Motor neuron (in vitro differentiated cells): ENCODE measurements around the gene OOEP. TPM values are rescaled to one million over a fixed set of nuclear protein-coding genes. Genes with fewer than 3 reads are reported as not detected.
"Not testable (repeated sequence)": the region's sequence is repeated elsewhere in the genome, so short reads cannot be mapped to it uniquely, and the experiment has no call there.

Source experiments
- ATAC-seq, 8 experiments: fragments of 200-7000 bp; cut with Tn5 transposase; replicated peaks in 6 of 8; 2 replicates each; pipeline ENCODE4 v1.8.0; 2021; ENCODE audit warnings: mild to moderate bottlenecking in 8 of 8, moderate library complexity in 8 of 8
- H3K27ac ChIP-seq, 2 donors: fragments of 250-450 bp; sonication (Bioruptor Pico); 2 replicates each; pipeline ENCODE4 v1.9.0; 2021; ENCODE audit warnings: antibody characterized with exemption in 2 of 2, mild to moderate bottlenecking in 2 of 2, moderate library complexity in 1 of 2
- H3K4me1 ChIP-seq, 2 donors: fragments of 250-450 bp; sonication (Bioruptor Pico); replicated peaks in 1 of 2; 2 replicates each; pipeline ENCODE4 v1.6.1; 2021; ENCODE audit warnings: antibody characterized with exemption in 2 of 2, mild to moderate bottlenecking in 2 of 2, moderate library complexity in 1 of 2
- H3K4me3 ChIP-seq, 5 donors: fragments of 250-450 bp; sonication (Bioruptor Pico); 2 replicates each; pipeline ENCODE4 v1.9.0; 2021; ENCODE audit warnings: antibody characterized with exemption in 5 of 5, mild to moderate bottlenecking in 5 of 5, moderate library complexity in 4 of 5
- WGBS, 10 experiments: fragments of 450-650 bp; shearing (Covaris generic); methylation state at CpG; one replicate each; pipeline ENCODE4 v1.0.0; 2022; 5-methylcytosine and 5-hydroxymethylcytosine counted together
- in situ Hi-C, 9 experiments: fragments of 400-800 bp; cut with MboI; loops; one replicate each; pipeline ENCODE4 v1.15.0; 2021; ENCODE audit warnings: low sequenced_read_pairs in 9 of 9, low pct_unique_long_range_greater_than_20kb in 2 of 9; ENCODE audit not compliant: unreplicated experiment in 9 of 9
- total RNA-seq, 8 experiments: library from RNA; unstranded; fragments of 300-600 nt; gene quantifications; 2 replicates each; pipeline versions ENCODE4 v1.2.3 to v1.2.4, GENCODE V29; 2022

OOEP gene
- total RNA-seq, 8 experiments from 2014 or later, result not detected

- in situ Hi-C loops, result no loop called here
- ATAC-seq, result peak in 2 of 8 experiments; percentile 63 to 71
Measured at GRCh38 chr6:73382462-73383113, 12.9 kb upstream of the OOEP start.

DNA sequence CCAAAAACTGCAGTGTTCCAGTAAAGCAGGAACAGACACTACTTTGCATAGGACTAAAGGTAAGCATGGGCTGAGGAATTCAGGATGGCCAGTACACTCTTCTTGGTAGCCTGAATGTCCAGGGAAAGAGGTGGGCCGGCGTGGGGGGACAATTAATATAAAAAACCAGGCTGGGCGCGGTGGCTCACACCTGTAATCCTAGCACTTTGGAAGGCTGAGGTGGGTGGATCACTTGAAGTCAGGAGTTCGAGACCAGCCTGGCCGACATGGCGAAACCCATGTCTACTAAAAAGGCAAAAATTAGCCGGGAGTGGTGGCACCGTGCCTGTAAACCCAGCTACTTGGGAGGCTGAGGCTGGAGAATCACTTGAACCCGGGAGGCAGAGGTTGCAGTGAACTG, 11.8 kb upstream of the OOEP start:
- 40 to 100% (median 87%) methylated on average over 1 to 9 of the region's 10 CpGs; no CpG with 5 or more reads in 3 of the 10 experiments for WGBS, 10 experiments
- H3K27ac ChIP-seq, H3K4me3 ChIP-seq, H3K4me1 ChIP-seq, ATAC-seq, in situ Hi-C loops: not testable (repeated sequence)

More at GRCh38 chr6:73382462-73383113, 12.9 kb upstream of the OOEP start:
- no peak overlapping the region for H3K27ac ChIP-seq
- WGBS, 10 experiments, result 53 to 100% (median 90%) methylated on average over 1 to 4 of the region's 6 CpGs; no CpG with 5 or more reads in 1 of the 10 experiments
- no peaks in the 10 kb centered on the region for H3K4me1 ChIP-seq
- H3K4me3 ChIP-seq, result no peak overlapping the region

DNA sequence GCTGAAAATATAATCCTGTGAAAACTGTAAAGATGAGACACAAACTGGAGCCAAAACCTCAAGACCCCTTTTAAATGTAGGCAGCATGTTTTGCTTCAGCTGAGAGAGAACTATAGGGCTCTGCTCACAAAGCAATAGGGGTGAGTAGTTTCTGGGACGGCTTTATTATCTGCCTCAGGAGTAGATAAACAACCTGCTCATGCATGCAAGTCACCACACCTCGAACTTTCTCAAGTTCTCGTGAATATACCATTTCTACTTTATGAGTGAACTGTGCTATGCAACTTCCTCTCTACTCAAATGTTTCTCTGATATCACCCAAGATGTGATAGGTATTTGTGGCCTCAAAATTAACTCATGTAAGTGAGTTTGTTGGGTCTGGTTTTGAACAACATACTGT, 7.5 kb upstream of the OOEP start:
- no peak overlapping the region for H3K4me3 ChIP-seq
- H3K27ac ChIP-seq, result no peak overlapping the region
- in situ Hi-C loops, result no loop called here
- no peaks in the 10 kb centered on the region for H3K4me1 ChIP-seq
- WGBS, 10 experiments, result 30 to 100% (median 76%) methylated on average over 1 to 3 of the region's 3 CpGs; no CpG with 5 or more reads in 1 of the 10 experiments
- ATAC-seq, result no peak

GRCh38 chr6:73375216-73375615, 5.5 kb upstream of the OOEP start:
- in situ Hi-C loops, result no loop called here
- WGBS, 10 experiments, result 60 to 100% (median 83%) methylated on average over 1 of the region's 1 CpG; no CpG with 5 or more reads in 6 of the 10 experiments
- ATAC-seq, result no peak

GRCh38 chr6:73372516-73372915, 2.8 kb upstream of the OOEP start:
- 50 to 100% (median 86%) methylated on average over 1 to 7 of the region's 10 CpGs; no CpG with 5 or more reads in 1 of the 10 experiments for WGBS, 10 experiments
- in situ Hi-C loops, result no loop called here
- no peak overlapping the region for H3K27ac ChIP-seq
- no peak overlapping the region for H3K4me3 ChIP-seq
- no peak for ATAC-seq
- H3K4me1 ChIP-seq, result no peaks in the 10 kb centered on the region

More at GRCh38 chr6:73375216-73375615, 5.5 kb upstream of the OOEP start:
- H3K27ac ChIP-seq, result no peak overlapping the region
- H3K4me3 ChIP-seq, result no peak overlapping the region
- no peaks in the 10 kb centered on the region for H3K4me1 ChIP-seq

- in situ Hi-C loops, result no loop called here
- H3K4me1 ChIP-seq, result no peaks in the 10 kb centered on the region
- no peak overlapping the region for H3K27ac ChIP-seq
- ATAC-seq, result no peak
- 66 to 100% (median 91%) methylated on average over 1 to 4 of the region's 4 CpGs; no CpG with 5 or more reads in 2 of the 10 experiments for WGBS, 10 experiments
- H3K4me3 ChIP-seq, result no peak overlapping the region
Measured at GRCh38 chr6:73371984-73372383, 2.3 kb upstream of the OOEP start.

- Histone ChIP-seq H3K4me3 (no peak overlapping the region), H3K27ac (no peak overlapping the region), H3K4me1 (no peaks in the 10 kb centered on the region)
- in situ Hi-C loops, result no loop called here
- no peak for ATAC-seq
- WGBS, 10 experiments, result 57 to 93% (median 89%) methylated on average over 3 to 14 of the region's 14 CpGs; no CpG with 5 or more reads in 3 of the 10 experiments
Measured at GRCh38 chr6:73369157-73369556, 540 bp downstream of the OOEP start.

DNA sequence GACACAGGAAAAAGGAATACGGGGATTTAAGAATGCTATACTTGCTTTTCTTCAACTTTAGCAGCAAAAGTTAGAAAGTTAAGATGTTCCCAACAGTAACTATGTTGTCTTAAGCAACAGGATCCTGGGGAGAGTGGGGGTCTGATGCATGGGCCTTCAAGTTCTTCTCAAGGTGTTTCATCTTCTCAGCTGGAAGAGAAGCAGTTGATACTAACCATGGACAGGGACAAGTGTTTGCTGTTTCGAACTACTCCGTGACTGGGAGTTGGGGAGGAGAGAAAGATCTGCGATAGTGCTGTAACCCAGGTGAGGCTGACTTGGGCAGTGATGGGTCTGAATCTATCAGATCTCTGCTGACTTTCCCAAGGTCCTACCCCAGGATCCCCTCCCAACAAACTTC, 1.0 kb downstream of the OOEP start:
- 17 to 100% (median 87%) methylated on average over 1 to 4 of the region's 4 CpGs; no CpG with 5 or more reads in 1 of the 10 experiments for WGBS, 10 experiments

GRCh38 chr6:73367761-73368355, 1.8 kb downstream of the OOEP start:
- in situ Hi-C loops, result no loop called here
- ATAC-seq, result no peak
- Histone ChIP-seq H3K4me1 (no peaks in the 10 kb centered on the region), H3K4me3 (no peak overlapping the region), H3K27ac (no peak overlapping the region)
- 32 to 92% (median 67%) methylated on average over 2 to 13 of the region's 16 CpGs for WGBS, 10 experiments

More for the DNA sequence above, 1.0 kb downstream of the OOEP start:
- Histone ChIP-seq H3K4me1 (no peaks in the 10 kb centered on the region), H3K27ac (no peak overlapping the region), H3K4me3 (no peak overlapping the region)
- in situ Hi-C loops, result no loop called here
- ATAC-seq, result no peak

DNA sequence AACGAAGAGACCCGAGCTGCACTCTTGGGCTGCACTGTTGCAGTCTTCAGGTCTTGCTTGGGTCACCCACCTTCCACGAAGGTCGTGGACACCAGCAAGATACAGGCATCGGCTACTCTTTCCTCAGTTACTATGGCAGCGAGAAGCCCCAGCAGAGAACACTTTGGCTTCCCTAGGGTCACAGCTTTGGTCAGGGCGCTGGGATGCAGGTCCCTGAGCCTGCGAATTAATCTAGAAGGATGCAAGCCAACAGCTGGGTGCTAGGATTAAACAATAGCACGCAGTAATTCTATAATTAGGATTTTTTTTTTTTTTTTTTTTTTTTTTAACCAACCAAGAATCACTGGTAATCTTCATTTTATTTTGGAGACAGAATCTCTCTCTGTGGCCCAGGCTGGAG, 5.1 kb downstream of the OOEP start:
- Histone ChIP-seq H3K4me3 (no peak overlapping the region), H3K4me1 (no peaks in the 10 kb centered on the region), H3K27ac (no peak overlapping the region)
- in situ Hi-C loops, result no loop called here
- ATAC-seq, result no peak
- 33 to 100% (median 83%) methylated on average over 1 to 7 of the region's 9 CpGs for WGBS, 10 experiments

GRCh38 chr6:73364121-73364520, 5.6 kb downstream of the OOEP start:
- WGBS, 10 experiments, result 40 to 100% (median 91%) methylated on average over 1 to 7 of the region's 14 CpGs; no CpG with 5 or more reads in 2 of the 10 experiments
- no peak overlapping the region for H3K4me3 ChIP-seq
- no peak overlapping the region for H3K27ac ChIP-seq
- H3K4me1 ChIP-seq, result no peaks in the 10 kb centered on the region
- no peak for ATAC-seq
- in situ Hi-C loops, result no loop called here

DNA sequence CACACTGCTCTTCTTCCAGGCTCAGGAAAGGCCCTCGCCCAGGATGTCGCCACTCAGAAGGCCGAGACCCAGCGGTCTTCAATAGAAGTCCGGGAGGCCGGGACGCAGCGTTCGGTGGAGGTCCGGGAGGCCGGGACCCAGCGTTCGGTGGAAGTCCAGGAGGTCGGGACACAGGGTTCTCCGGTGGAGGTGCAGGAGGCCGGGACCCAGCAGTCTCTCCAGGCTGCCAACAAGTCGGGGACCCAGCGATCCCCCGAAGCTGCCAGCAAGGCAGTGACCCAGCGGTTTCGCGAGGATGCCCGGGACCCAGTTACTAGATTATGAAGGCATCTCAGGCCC, 6.2 kb downstream of the OOEP start:
- H3K4me1 ChIP-seq, result no peaks in the 10 kb centered on the region
- in situ Hi-C loops, result no loop called here
- H3K27ac ChIP-seq, result no peak overlapping the region
- 94 to 97% (median 95%) methylated on average over 8 to 11 of the region's 23 CpGs; no CpG with 5 or more reads in 7 of the 10 experiments for WGBS, 10 experiments
- no peak overlapping the region for H3K4me3 ChIP-seq
- no peak for ATAC-seq

GRCh38 chr6:73362869-73363536, 6.7 kb downstream of the OOEP start:
- WGBS, 10 experiments, result 89 to 100% (median 95%) methylated on average over 1 to 5 of the region's 31 CpGs; no CpG with 5 or more reads in 6 of the 10 experiments
- in situ Hi-C loops, result no loop called here
- H3K27ac ChIP-seq, result no peak overlapping the region
- H3K4me3 ChIP-seq, result no peak overlapping the region
- ATAC-seq, result no peak
- no peaks in the 10 kb centered on the region for H3K4me1 ChIP-seq
